SK-N-SH treated with all-trans-retinoic acid at 6 μM for 48 hours (cell line): ENCODE data around the gene KYAT1.

Experiments
- ARNTL ChIP-seq: fragments of 450-650 bp; formaldehyde crosslinking; IDR thresholded peaks from 2 replicates; pipeline ENCODE4 v1.5.0; 2020; ENCODE audit warnings: low read depth, mild to moderate bottlenecking, moderate library complexity, borderline replicate concordance
- TOX ChIP-seq: fragments of 250-450 bp; sonication (Bioruptor Pico); IDR thresholded peaks from 2 replicates; pipeline ENCODE4 v1.8.0; 2021; ENCODE audit warnings: mild to moderate bottlenecking, moderate library complexity, borderline replicate concordance
- TSHZ2 ChIP-seq: fragments of 250-450 bp; sonication (Bioruptor Pico); IDR thresholded peaks from 2 replicates; pipeline ENCODE4 v1.5.0; 2020; ENCODE audit warnings: mild to moderate bottlenecking, moderate library complexity

DNA sequence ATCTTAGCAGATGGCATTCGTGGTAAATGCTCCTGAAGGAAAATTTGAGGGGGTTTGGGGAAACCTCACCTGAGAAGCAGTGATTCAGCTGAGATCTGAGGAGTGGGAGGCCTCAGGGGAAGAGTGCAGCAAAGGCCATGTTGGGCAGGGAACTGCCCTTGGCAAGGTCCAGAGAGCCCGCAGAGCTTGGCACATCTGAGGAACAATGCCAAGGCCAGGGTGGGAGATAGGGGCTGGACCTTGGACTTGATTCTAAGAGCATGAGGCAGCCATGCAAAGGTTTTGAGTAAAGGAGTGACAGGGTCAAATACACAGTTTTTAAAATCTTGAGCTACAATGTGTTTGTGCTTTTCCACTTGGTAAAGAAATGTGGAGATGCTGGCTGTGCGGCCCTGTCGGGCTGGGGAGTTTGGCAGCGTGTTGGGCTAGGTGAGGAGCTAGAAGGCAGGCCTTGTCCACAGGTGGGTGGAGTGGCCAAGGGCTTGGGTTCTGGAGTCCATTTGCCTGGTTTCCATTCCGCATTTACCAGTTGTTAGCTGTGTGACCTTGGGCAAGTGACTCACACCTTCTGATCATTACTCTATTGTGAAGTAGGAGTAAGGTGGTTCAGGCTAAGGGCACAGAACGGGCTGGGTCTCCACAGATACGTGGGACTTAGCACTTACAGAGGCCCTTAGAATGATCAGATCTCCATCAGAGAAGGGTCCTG lies 88.6 kb downstream of the KYAT1 start:
- TF ChIP-seq ARNTL (CRISPR knock-in tag): no peak
- TF ChIP-seq TOX: no peak
- TF ChIP-seq TSHZ2: no peak
